Measurements from ENCODE around the gene LSR.

Gene LSR

GRCh38 chr19:35266520-35267352, 17.9 kb downstream of the LSR start (continued):
- TF ChIP-seq ZNF747 (tag by site-specific recombination; IDR thresholded peaks at IDR 0.05) (no peak), TRIM28 (IDR thresholded peaks at IDR 0.05; ENCODE audit: borderline replicate concordance, low read length) (no peak), EGR2 (tag by site-specific recombination; IDR thresholded peaks at IDR 0.05; ENCODE audit: low read depth) (no peak), IKZF3 (tag by site-specific recombination; IDR thresholded peaks at IDR 0.05) (peak; percentile 83), ZNF19 (tag by site-specific recombination; IDR thresholded peaks at IDR 0.05; ENCODE audit: low read depth) (no peak), ZNF654 (tag by site-specific recombination; IDR thresholded peaks at IDR 0.05; ENCODE audit: low read depth) (no peak), ZNF76 (tag by site-specific recombination; IDR thresholded peaks at IDR 0.05; ENCODE audit: borderline replicate concordance, low read depth) (peak; percentile 55; the same call in 1 of the 2 replicates), ZSCAN30 (tag by site-specific recombination; IDR thresholded peaks at IDR 0.05) (0 out of 2 replicates have a peak, but pooled peaks have one; percentile 22), GLI4 (tag by site-specific recombination; IDR thresholded peaks at IDR 0.05) (no peak), ZNF175 (tag by site-specific recombination; IDR thresholded peaks at IDR 0.05) (no peak), ZNF548 (tag by site-specific recombination; IDR thresholded peaks at IDR 0.05) (no peak), KLF8 (tag by site-specific recombination; IDR thresholded peaks at IDR 0.05) (no peak; the same call in 1 of the 2 replicates), ZNF302 (tag by site-specific recombination; IDR thresholded peaks at IDR 0.05; ENCODE audit: low read depth) (0 out of 2 replicates have a peak, but pooled peaks have one; percentile 13), SETDB1 (IDR thresholded peaks at IDR 0.05; ENCODE audit: insufficient read length, low read length) (no peak), ZSCAN18 (tag by site-specific recombination; IDR thresholded peaks at IDR 0.05) (no peak), ZNF777 (tag by site-specific recombination; IDR thresholded peaks at IDR 0.05; ENCODE audit: borderline replicate concordance) (peak; percentile 20; the same call in 1 of the 2 replicates), ZNF664 (tag by site-specific recombination; IDR thresholded peaks at IDR 0.05) (no peak), ZNF239 (tag by site-specific recombination; IDR thresholded peaks at IDR 0.05) (no peak), ZNF132 (tag by site-specific recombination; IDR thresholded peaks at IDR 0.05; ENCODE audit: borderline replicate concordance) (no peak), ZBTB26 (tag by site-specific recombination; optimal IDR thresholded peaks at IDR 0.05) (no peak), ZSCAN16 (tag by site-specific recombination; IDR thresholded peaks at IDR 0.05) (no peak), GLIS2 (tag by site-specific recombination; IDR thresholded peaks at IDR 0.05) (no peak), ZNF549 (tag by site-specific recombination; IDR thresholded peaks at IDR 0.05) (no peak), ZNF670 (tag by site-specific recombination; IDR thresholded peaks at IDR 0.05; ENCODE audit: low read depth) (no peak), ZNF792 (tag by site-specific recombination; IDR thresholded peaks at IDR 0.05) (no peak), ZNF48 (tag by site-specific recombination; IDR thresholded peaks at IDR 0.05) (no peak), ZNF623 (tag by site-specific recombination; IDR thresholded peaks at IDR 0.05) (no peak), ZFHX2 (tag by site-specific recombination; conservative IDR thresholded peaks at IDR 0.05) (no peak), GLIS1 (tag by site-specific recombination; IDR thresholded peaks at IDR 0.05) (no peak)
- TF ChIP-seq, protein P1, sequence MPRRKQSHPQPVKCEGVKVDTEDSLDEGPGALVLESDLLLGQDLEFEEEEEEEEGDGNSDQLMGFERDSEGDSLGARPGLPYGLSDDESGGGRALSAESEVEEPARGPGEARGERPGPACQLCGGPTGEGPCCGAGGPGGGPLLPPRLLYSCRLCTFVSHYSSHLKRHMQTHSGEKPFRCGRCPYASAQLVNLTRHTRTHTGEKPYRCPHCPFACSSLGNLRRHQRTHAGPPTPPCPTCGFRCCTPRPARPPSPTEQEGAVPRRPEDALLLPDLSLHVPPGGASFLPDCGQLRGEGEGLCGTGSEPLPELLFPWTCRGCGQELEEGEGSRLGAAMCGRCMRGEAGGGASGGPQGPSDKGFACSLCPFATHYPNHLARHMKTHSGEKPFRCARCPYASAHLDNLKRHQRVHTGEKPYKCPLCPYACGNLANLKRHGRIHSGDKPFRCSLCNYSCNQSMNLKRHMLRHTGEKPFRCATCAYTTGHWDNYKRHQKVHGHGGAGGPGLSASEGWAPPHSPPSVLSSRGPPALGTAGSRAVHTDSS (tag by site-specific recombination; IDR thresholded peaks at IDR 0.05) = no peak
- TF ChIP-seq, protein P2, sequence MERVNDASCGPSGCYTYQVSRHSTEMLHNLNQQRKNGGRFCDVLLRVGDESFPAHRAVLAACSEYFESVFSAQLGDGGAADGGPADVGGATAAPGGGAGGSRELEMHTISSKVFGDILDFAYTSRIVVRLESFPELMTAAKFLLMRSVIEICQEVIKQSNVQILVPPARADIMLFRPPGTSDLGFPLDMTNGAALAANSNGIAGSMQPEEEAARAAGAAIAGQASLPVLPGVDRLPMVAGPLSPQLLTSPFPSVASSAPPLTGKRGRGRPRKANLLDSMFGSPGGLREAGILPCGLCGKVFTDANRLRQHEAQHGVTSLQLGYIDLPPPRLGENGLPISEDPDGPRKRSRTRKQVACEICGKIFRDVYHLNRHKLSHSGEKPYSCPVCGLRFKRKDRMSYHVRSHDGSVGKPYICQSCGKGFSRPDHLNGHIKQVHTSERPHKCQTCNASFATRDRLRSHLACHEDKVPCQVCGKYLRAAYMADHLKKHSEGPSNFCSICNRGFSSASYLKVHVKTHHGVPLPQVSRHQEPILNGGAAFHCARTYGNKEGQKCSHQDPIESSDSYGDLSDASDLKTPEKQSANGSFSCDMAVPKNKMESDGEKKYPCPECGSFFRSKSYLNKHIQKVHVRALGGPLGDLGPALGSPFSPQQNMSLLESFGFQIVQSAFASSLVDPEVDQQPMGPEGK (tag by site-specific recombination; IDR thresholded peaks at IDR 0.05) = peak; percentile 19; the same call in 1 of the 2 replicates
- TF ChIP-seq, protein P3, sequence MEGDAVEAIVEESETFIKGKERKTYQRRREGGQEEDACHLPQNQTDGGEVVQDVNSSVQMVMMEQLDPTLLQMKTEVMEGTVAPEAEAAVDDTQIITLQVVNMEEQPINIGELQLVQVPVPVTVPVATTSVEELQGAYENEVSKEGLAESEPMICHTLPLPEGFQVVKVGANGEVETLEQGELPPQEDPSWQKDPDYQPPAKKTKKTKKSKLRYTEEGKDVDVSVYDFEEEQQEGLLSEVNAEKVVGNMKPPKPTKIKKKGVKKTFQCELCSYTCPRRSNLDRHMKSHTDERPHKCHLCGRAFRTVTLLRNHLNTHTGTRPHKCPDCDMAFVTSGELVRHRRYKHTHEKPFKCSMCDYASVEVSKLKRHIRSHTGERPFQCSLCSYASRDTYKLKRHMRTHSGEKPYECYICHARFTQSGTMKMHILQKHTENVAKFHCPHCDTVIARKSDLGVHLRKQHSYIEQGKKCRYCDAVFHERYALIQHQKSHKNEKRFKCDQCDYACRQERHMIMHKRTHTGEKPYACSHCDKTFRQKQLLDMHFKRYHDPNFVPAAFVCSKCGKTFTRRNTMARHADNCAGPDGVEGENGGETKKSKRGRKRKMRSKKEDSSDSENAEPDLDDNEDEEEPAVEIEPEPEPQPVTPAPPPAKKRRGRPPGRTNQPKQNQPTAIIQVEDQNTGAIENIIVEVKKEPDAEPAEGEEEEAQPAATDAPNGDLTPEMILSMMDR (tag by site-specific recombination; IDR thresholded peaks at IDR 0.05) = no peak; the same call in 1 of the 2 replicates
